Posterior cingulate gyrus (tissue), 11 donors: Measurements from ENCODE around the gene AGPAT2.

Experiments
- DNase-seq, 10 donors: peaks; one replicate each; pipeline versions ENCODE4 v3.0.0 to v3.0.0-alpha.2; 2020 to 2021; ENCODE audit warnings: mixed read lengths in 3 of 10
- intact Hi-C: fragments of 100-400 bp; cut with DNase I; formaldehyde crosslinking; loops from one replicate; pipeline ENCODE4 v1.15.1; 2023

The AGPAT2 gene

GRCh38 chr9:136703276-136703860 is 16.1 kb upstream of the AGPAT2 start:
- no peak for DNase-seq
- intact Hi-C loops: no loop called here

- intact Hi-C loops: no loop called here
- DNase-seq: no peak
Observed at GRCh38 chr9:136701668-136702053, 14.4 kb upstream of the AGPAT2 start.

GRCh38 chr9:136700959-136701667 is 13.9 kb upstream of the AGPAT2 start:
- intact Hi-C loops: no loop called here
- DNase-seq: no peak

- DNase-seq: no peak
- intact Hi-C loops: no loop called here
Observed at GRCh38 chr9:136700304-136700703, 13.0 kb upstream of the AGPAT2 start.

GRCh38 chr9:136698635-136699246 is 11.5 kb upstream of the AGPAT2 start:
- intact Hi-C loops: no loop called here
- DNase-seq: no peak

GRCh38 chr9:136697821-136698526 is 10.7 kb upstream of the AGPAT2 start:
- intact Hi-C loops: no loop called here
- no peak for DNase-seq

- DNase-seq: no peak
- intact Hi-C loops: no loop called here
Observed at GRCh38 chr9:136697146-136697820, 10.0 kb upstream of the AGPAT2 start.

- DNase-seq: no peak
- intact Hi-C loops: no loop called here
Observed at GRCh38 chr9:136696502-136696901, 9.2 kb upstream of the AGPAT2 start.

- intact Hi-C loops: no loop called here
- no peak for DNase-seq
Observed at GRCh38 chr9:136695955-136696354, 8.7 kb upstream of the AGPAT2 start.

GRCh38 chr9:136695435-136695895 is 8.2 kb upstream of the AGPAT2 start:
- DNase-seq: no peak
- intact Hi-C loops: no loop called here

- no peak for DNase-seq
- intact Hi-C loops: no loop called here
Observed at GRCh38 chr9:136694872-136695247, 7.6 kb upstream of the AGPAT2 start.

GRCh38 chr9:136694163-136694871 is 7.1 kb upstream of the AGPAT2 start:
- DNase-seq: peak in 1 of 10 donors; percentile 40
- intact Hi-C loops: no loop called here

- intact Hi-C loops: no loop called here
- no peak for DNase-seq
Observed at GRCh38 chr9:136693490-136694162, 6.4 kb upstream of the AGPAT2 start.

- intact Hi-C loops: no loop called here
- DNase-seq: no peak
Observed at GRCh38 chr9:136693135-136693489, 5.9 kb upstream of the AGPAT2 start.

- intact Hi-C loops: no loop called here
- no peak for DNase-seq
Observed at GRCh38 chr9:136692185-136693134, 5.2 kb upstream of the AGPAT2 start.

- peak in 1 of 10 donors; percentile 82 for DNase-seq
- intact Hi-C loops: no loop called here
Observed at GRCh38 chr9:136691316-136692184, 4.3 kb upstream of the AGPAT2 start.

GRCh38 chr9:136690806-136691261 is 3.6 kb upstream of the AGPAT2 start:
- DNase-seq: no peak
- intact Hi-C loops: no loop called here
